Fibroblast of skin of back (primary cell): ENCODE measurements around the gene KRT81.
"Not testable (repeated sequence)": the region's sequence is repeated elsewhere in the genome, so short reads cannot be mapped to it uniquely, and the experiment has no call there.

ENCODE experiments used
- DNase-seq: peaks from one replicate; pipeline ENCODE4 v3.0.0-alpha.2; 2013

Gene KRT81

GRCh38 chr12:52271158-52271557, 20.2 kb downstream of the KRT81 start:
- DNase-seq: no peak

GRCh38 chr12:52270541-52271070, 20.7 kb downstream of the KRT81 start:
- DNase-seq: no peak

- DNase-seq: peak; percentile 55
These were observed 23.1 kb downstream of the KRT81 start for GRCh38 chr12:52268212-52268611.

GRCh38 chr12:52267699-52268098, 23.6 kb downstream of the KRT81 start:
- peak; percentile 13 for DNase-seq

- DNase-seq: no peak
These were observed 24.1 kb downstream of the KRT81 start for GRCh38 chr12:52267266-52267665.

- DNase-seq: no peak
These were observed 24.8 kb downstream of the KRT81 start for GRCh38 chr12:52266514-52266913.

- DNase-seq: no peak
These were observed 26.9 kb downstream of the KRT81 start for GRCh38 chr12:52264435-52264825.

- DNase-seq: no peak
These were observed 27.4 kb downstream of the KRT81 start for GRCh38 chr12:52263761-52264434.

- no peak for DNase-seq
These were observed 29.0 kb downstream of the KRT81 start for GRCh38 chr12:52262286-52262685.

GRCh38 chr12:52261208-52261484, 30.2 kb downstream of the KRT81 start:
- no peak for DNase-seq

- peak; percentile 43 for DNase-seq
These were observed 30.8 kb downstream of the KRT81 start for GRCh38 chr12:52260361-52261207.

- DNase-seq: peak; percentile 65
These were observed 31.6 kb downstream of the KRT81 start for GRCh38 chr12:52259657-52260243.

- peak; percentile 39 for DNase-seq
These were observed 32.9 kb downstream of the KRT81 start for GRCh38 chr12:52258335-52258901.

- not testable (repeated sequence) for DNase-seq
These were observed 33.4 kb downstream of the KRT81 start for GRCh38 chr12:52257922-52258321.

GRCh38 chr12:52257074-52257551, 34.2 kb downstream of the KRT81 start:
- DNase-seq: no peak

- no peak for DNase-seq
These were observed 34.8 kb downstream of the KRT81 start for GRCh38 chr12:52256584-52256935.

- no peak for DNase-seq
These were observed 35.3 kb downstream of the KRT81 start for GRCh38 chr12:52255926-52256583.

GRCh38 chr12:52254965-52255751, 36.2 kb downstream of the KRT81 start:
- DNase-seq: no peak

- DNase-seq: peak; percentile 6
These were observed 37.0 kb downstream of the KRT81 start for GRCh38 chr12:52254180-52254964.

- peak; percentile 9 for DNase-seq
These were observed 37.7 kb downstream of the KRT81 start for GRCh38 chr12:52253391-52254179.
